ENCODE results near the gene SFXN4. TPM values are rescaled to one million over a fixed set of nuclear protein-coding genes. Genes with fewer than 3 reads are reported as not detected.
"Not testable (repeated sequence)": the region's sequence is repeated elsewhere in the genome, so short reads cannot be mapped to it uniquely, and the experiment has no call there.

Gene SFXN4
- total RNA-seq, 2 experiments from 2014 or later: 35.0 to 36.7 TPM

- no peak overlapping the region for H3K4me3 Mint-ChIP-seq
- ChIA-PET POLR2A (no interaction called here), CTCF (interaction anchor here (0.7 to 3.1 kb wide), 4 partner anchors 23 to 721 kb away, joined by 3 to 21 read pairs (median 4); no protein-coding TSS in a partner anchor)
- DNase-seq: no peak
- H3K4me1 Mint-ChIP-seq (ENCODE audit: low read depth): peaks cover 35% of the 10 kb centered on the region
- peak overlapping the region; percentile 73 for H3K27ac Mint-ChIP-seq
- H3K27me3 Mint-ChIP-seq (ENCODE audit: low read depth): no peaks in the 10 kb centered on the region
- no peaks in the 10 kb centered on the region for H3K9me3 Mint-ChIP-seq (ENCODE audit: insufficient read depth)
- ATAC-seq: no peak
- peaks cover 52% of the 10 kb centered on the region for H3K36me3 Mint-ChIP-seq (ENCODE audit: low read depth)
Measured at GRCh38 chr10:119138346-119139306, 26.9 kb downstream of the SFXN4 start.

- H3K4me3 Mint-ChIP-seq; H3K9me3 Mint-ChIP-seq (ENCODE audit: insufficient read depth); H3K27me3 Mint-ChIP-seq (ENCODE audit: low read depth); POLR2A ChIA-PET; ATAC-seq; DNase-seq; H3K27ac Mint-ChIP-seq: not testable (repeated sequence)
- Mint-ChIP-seq H3K36me3 (ENCODE audit: low read depth) (peaks cover 56% of the 10 kb centered on the region), H3K4me1 (ENCODE audit: low read depth) (peaks cover 42% of the 10 kb centered on the region)
- CTCF ChIA-PET: interaction anchor here (0.7 to 3.1 kb wide), 3 partner anchors 61 to 722 kb away, joined by 3 to 21 read pairs (median 3); no protein-coding TSS in a partner anchor
Measured at GRCh38 chr10:119137878-119138277, 27.6 kb downstream of the SFXN4 start.

- H3K27me3 Mint-ChIP-seq (ENCODE audit: low read depth): no peaks in the 10 kb centered on the region
- H3K36me3 Mint-ChIP-seq (ENCODE audit: low read depth): peaks cover 66% of the 10 kb centered on the region
- no peak overlapping the region for H3K4me3 Mint-ChIP-seq
- ATAC-seq (no peak), DNase-seq (no peak)
- CTCF ChIA-PET: interaction anchor here (0.7 kb wide), 1 partner anchor 17 kb away, joined by 3 read pairs; no protein-coding TSS in a partner anchor
- no peaks in the 10 kb centered on the region for H3K9me3 Mint-ChIP-seq (ENCODE audit: insufficient read depth)
- POLR2A ChIA-PET: interaction anchor here (0.9 kb wide), 1 partner anchor 25 kb away, joined by 3 read pairs; no protein-coding TSS in a partner anchor
- peaks cover 59% of the 10 kb centered on the region for H3K4me1 Mint-ChIP-seq (ENCODE audit: low read depth)
- H3K27ac Mint-ChIP-seq: no peak overlapping the region
Measured at GRCh38 chr10:119136084-119136483, 29.4 kb downstream of the SFXN4 start.

- Mint-ChIP-seq H3K27ac (peak overlapping the region; percentile 6), H3K27me3 (ENCODE audit: low read depth) (no peaks in the 10 kb centered on the region), H3K4me3 (no peak overlapping the region), H3K36me3 (ENCODE audit: low read depth) (peaks cover 66% of the 10 kb centered on the region), H3K9me3 (ENCODE audit: insufficient read depth) (no peaks in the 10 kb centered on the region), H3K4me1 (ENCODE audit: low read depth) (peaks cover 64% of the 10 kb centered on the region)
- ChIA-PET CTCF (interaction anchor here (0.7 kb wide), 1 partner anchor 18 kb away, joined by 3 read pairs; no protein-coding TSS in a partner anchor), POLR2A (no interaction called here)
- ATAC-seq: no peak
- DNase-seq: no peak
Measured at GRCh38 chr10:119135513-119135881, 30.0 kb downstream of the SFXN4 start.

GRCh38 chr10:119133949-119134348 is 31.6 kb downstream of the SFXN4 start:
- ChIA-PET CTCF (no interaction called here), POLR2A (no interaction called here)
- DNase-seq: no peak
- no peak overlapping the region for H3K4me3 Mint-ChIP-seq
- no peak for ATAC-seq
- H3K36me3 Mint-ChIP-seq (ENCODE audit: low read depth): peaks cover 69% of the 10 kb centered on the region
- peak overlapping the region; percentile 93 for H3K27ac Mint-ChIP-seq
- peaks cover 71% of the 10 kb centered on the region for H3K4me1 Mint-ChIP-seq (ENCODE audit: low read depth)
- H3K9me3 Mint-ChIP-seq (ENCODE audit: insufficient read depth): no peaks in the 10 kb centered on the region
- H3K27me3 Mint-ChIP-seq (ENCODE audit: low read depth): no peaks in the 10 kb centered on the region

- Mint-ChIP-seq H3K36me3 (ENCODE audit: low read depth) (peaks cover 69% of the 10 kb centered on the region), H3K4me3 (peak overlapping the region; percentile 72)
- DNase-seq: no peak
Measured at GRCh38 chr10:119132521-119133345, 32.8 kb downstream of the SFXN4 start.

GRCh38 chr10:119131512-119132240 is 33.8 kb downstream of the SFXN4 start:
- H3K9me3 Mint-ChIP-seq (ENCODE audit: insufficient read depth): no peaks in the 10 kb centered on the region
- H3K4me3 Mint-ChIP-seq: peak overlapping the region; percentile 72
- POLR2A ChIA-PET: interaction anchor here (0.6 to 3.2 kb wide), 25 partner anchors 8 to 519 kb away, joined by 3 to 37 read pairs (median 4); partner anchors contain the start of genes BAG3, DENND10, EIF3A and SFXN4
- peaks cover 71% of the 10 kb centered on the region for H3K36me3 Mint-ChIP-seq (ENCODE audit: low read depth)
- CTCF ChIA-PET: interaction anchor here (0.7 to 2.3 kb wide), 9 partner anchors 26 to 358 kb away, joined by 3 to 8 read pairs (median 5); partner anchors contain the start of genes GRK5, NANOS1 and SFXN4
- ATAC-seq (peak; percentile 94), DNase-seq (peak; percentile 79)
- H3K27ac Mint-ChIP-seq: peak overlapping the region; percentile 93
- H3K4me1 Mint-ChIP-seq (ENCODE audit: low read depth): peaks cover 59% of the 10 kb centered on the region
- H3K27me3 Mint-ChIP-seq (ENCODE audit: low read depth): no peaks in the 10 kb centered on the region

More at GRCh38 chr10:119132521-119133345, 32.8 kb downstream of the SFXN4 start:
- CTCF ChIA-PET: interaction anchor here (1.0 to 2.3 kb wide), 6 partner anchors 33 to 283 kb away, joined by 4 to 8 read pairs (median 8); partner anchors contain the start of genes GRK5 and SFXN4
- Mint-ChIP-seq H3K9me3 (ENCODE audit: insufficient read depth) (no peaks in the 10 kb centered on the region), H3K27ac (peak overlapping the region; percentile 93), H3K4me1 (ENCODE audit: low read depth) (peaks cover 60% of the 10 kb centered on the region), H3K27me3 (ENCODE audit: low read depth) (no peaks in the 10 kb centered on the region)
- ATAC-seq: no peak
- POLR2A ChIA-PET: interaction anchor here (0.6 to 3.2 kb wide), 21 partner anchors 12 to 366 kb away, joined by 3 to 37 read pairs (median 4); partner anchors contain the start of genes DENND10, EIF3A and SFXN4

GRCh38 chr10:119129721-119130120 is 35.8 kb downstream of the SFXN4 start:
- ChIA-PET CTCF (no interaction called here), POLR2A (interaction anchor here (0.6 kb wide), 1 partner anchor 25 kb away, joined by 4 read pairs; no protein-coding TSS in a partner anchor)
- Mint-ChIP-seq H3K27me3 (ENCODE audit: low read depth) (no peaks in the 10 kb centered on the region), H3K9me3 (ENCODE audit: insufficient read depth) (no peaks in the 10 kb centered on the region), H3K4me3 (no peak overlapping the region), H3K27ac (peak overlapping the region; percentile 22), H3K4me1 (ENCODE audit: low read depth) (peaks cover 54% of the 10 kb centered on the region), H3K36me3 (ENCODE audit: low read depth) (peaks cover 70% of the 10 kb centered on the region)
- no peak for DNase-seq
- no peak for ATAC-seq

- DNase-seq (no peak), ATAC-seq (no peak)
- Mint-ChIP-seq H3K4me1 (ENCODE audit: low read depth) (peaks cover 19% of the 10 kb centered on the region), H3K4me3 (no peak overlapping the region), H3K27me3 (ENCODE audit: low read depth) (no peaks in the 10 kb centered on the region), H3K9me3 (ENCODE audit: insufficient read depth) (no peaks in the 10 kb centered on the region), H3K27ac (no peak overlapping the region), H3K36me3 (ENCODE audit: low read depth) (peaks cover 55% of the 10 kb centered on the region)
- CTCF ChIA-PET: no interaction called here
- POLR2A ChIA-PET: no interaction called here
Measured at GRCh38 chr10:119125942-119126341, 39.6 kb downstream of the SFXN4 start.

GRCh38 chr10:119120875-119121274 is 44.6 kb downstream of the SFXN4 start:
- no peak overlapping the region for H3K4me3 Mint-ChIP-seq
- H3K27ac Mint-ChIP-seq: no peak overlapping the region
- ATAC-seq (no peak), DNase-seq (no peak)
- no peaks in the 10 kb centered on the region for H3K9me3 Mint-ChIP-seq (ENCODE audit: insufficient read depth)
- no peaks in the 10 kb centered on the region for H3K27me3 Mint-ChIP-seq (ENCODE audit: low read depth)
- POLR2A ChIA-PET: interaction anchor here (0.6 to 0.8 kb wide), 3 partner anchors 11 to 44 kb away, joined by 3 to 5 read pairs (median 4); no protein-coding TSS in a partner anchor
- H3K4me1 Mint-ChIP-seq (ENCODE audit: low read depth): peaks cover 12% of the 10 kb centered on the region
- CTCF ChIA-PET: no interaction called here
- peaks cover 52% of the 10 kb centered on the region for H3K36me3 Mint-ChIP-seq (ENCODE audit: low read depth)
